ENCODE measurements around the gene SNCB.

GRCh38 chr5:176651472-176651980, 21.2 kb upstream of the SNCB start:
- TF ChIP-seq POLR2AphosphoS5 (IDR thresholded peaks at IDR 0.05; ENCODE audit: low read depth, low read length) (no peak), ZNF274 (IDR thresholded peaks at IDR 0.05; ENCODE audit: borderline replicate concordance, extremely low read depth, low read length) (no peak), USF2 (IDR thresholded peaks at IDR 0.05; ENCODE audit: low read length) (no peak), POLR2A (IDR thresholded peaks at IDR 0.05; ENCODE audit: control extremely low read depth in 1 of 2, low read depth in 2 of 2, low read length in 2 of 2) (no peak), CTCF (IDR thresholded peaks at IDR 0.05; ENCODE audit: control extremely low read depth in 1 of 3, insufficient read depth in 1 of 3, low read depth in 1 of 3, low read length in 3 of 3) (peak in 1 of 3 experiments; percentile 8; a peak in 1 of 4 replicates), BRCA1 (IDR thresholded peaks at IDR 0.05; ENCODE audit: low read depth, low read length) (no peak), BCL11A (IDR thresholded peaks at IDR 0.05; ENCODE audit: low read depth in 2 of 2, low read length in 2 of 2) (no peak), TBP (IDR thresholded peaks at IDR 0.05; ENCODE audit: low read depth, low read length) (no peak), EP300 (IDR thresholded peaks at IDR 0.05; ENCODE audit: borderline replicate concordance in 1 of 2, low read depth in 2 of 2, low read length in 2 of 2) (no peak), HDAC2 (IDR thresholded peaks at IDR 0.05; ENCODE audit: borderline replicate concordance in 1 of 2, low read depth in 2 of 2, low read length in 2 of 2) (no peak)
